Type B pancreatic cell (in vitro differentiated cells): ENCODE results near the gene DUOX1. TPM values are rescaled to one million over a fixed set of nuclear protein-coding genes. Genes with fewer than 3 reads are reported as not detected.

ENCODE experiments used
- DNase-seq: peaks from one replicate; pipeline ENCODE4 v3.0.0; 2021; ENCODE audit warnings: mixed read lengths; ENCODE audit not compliant: unreplicated experiment; ENCODE audit errors: extremely low spot score
- H3K27ac Mint-ChIP-seq: 2 replicates; pipeline ENCODE4 v1.8.0; 2021; ENCODE audit warnings: mild to moderate bottlenecking, mixed read lengths
- H3K27me3 Mint-ChIP-seq: 2 replicates; pipeline ENCODE4 v1.8.0; 2021; ENCODE audit warnings: mixed read lengths
- H3K36me3 Mint-ChIP-seq: 2 replicates; pipeline ENCODE4 v1.8.0; 2021; ENCODE audit warnings: mixed read lengths
- H3K4me1 Mint-ChIP-seq: one replicate; pipeline ENCODE4 v1.8.0; 2021; ENCODE audit warnings: mixed read lengths; ENCODE audit not compliant: unreplicated experiment
- H3K4me3 Mint-ChIP-seq: 2 replicates; pipeline ENCODE4 v1.8.0; 2021; ENCODE audit warnings: mild to moderate bottlenecking, mixed read lengths
- H3K9me3 Mint-ChIP-seq: 2 replicates; pipeline ENCODE4 v1.8.0; 2021; ENCODE audit warnings: mixed read lengths
- CTCF ChIP-seq: fragments of 200-600 bp; sonication (generic); conservative IDR thresholded peaks from 2 replicates; pipeline ENCODE4 v1.5.0; 2021; ENCODE audit warnings: antibody characterized with exemption, mild to moderate bottlenecking
- total RNA-seq: library from RNA; stranded (reverse); gene quantifications from 2 replicates; pipeline ENCODE4 v1.2.1, GENCODE V29; 2021; ENCODE audit warnings: low replicate concordance

The DUOX1 gene
- total RNA-seq, 1 donor from 2014 or later: 5.5 TPM

- no peak overlapping the region for H3K27ac Mint-ChIP-seq
- peaks cover 55% of the 10 kb centered on the region for H3K27me3 Mint-ChIP-seq
- H3K36me3 Mint-ChIP-seq: peaks cover 3% of the 10 kb centered on the region
- H3K4me3 Mint-ChIP-seq: no peak overlapping the region
- peaks cover 6% of the 10 kb centered on the region for H3K9me3 Mint-ChIP-seq
- H3K4me1 Mint-ChIP-seq: peaks cover 11% of the 10 kb centered on the region
- TF ChIP-seq CTCF: no peak
- no peak for DNase-seq
Measured at GRCh38 chr15:45121020-45121419, 8.8 kb upstream of the DUOX1 start.

- Mint-ChIP-seq H3K4me3 (no peak overlapping the region), H3K27ac (no peak overlapping the region), H3K9me3 (peaks cover 6% of the 10 kb centered on the region), H3K36me3 (peaks cover 3% of the 10 kb centered on the region), H3K27me3 (peaks cover 57% of the 10 kb centered on the region), H3K4me1 (peaks cover 11% of the 10 kb centered on the region)
- no peak for DNase-seq
- TF ChIP-seq CTCF: no peak
Measured at GRCh38 chr15:45121706-45122417, 7.9 kb upstream of the DUOX1 start.

- Mint-ChIP-seq H3K4me1 (peaks cover 11% of the 10 kb centered on the region), H3K27me3 (peaks cover 54% of the 10 kb centered on the region), H3K9me3 (peaks cover 6% of the 10 kb centered on the region)
Measured at GRCh38 chr15:45122719-45123118, 7.1 kb upstream of the DUOX1 start.

GRCh38 chr15:45123397-45123796, 6.4 kb upstream of the DUOX1 start:
- no peaks in the 10 kb centered on the region for H3K9me3 Mint-ChIP-seq
- no peak for DNase-seq
- no peaks in the 10 kb centered on the region for H3K36me3 Mint-ChIP-seq
- TF ChIP-seq CTCF: no peak
- H3K27ac Mint-ChIP-seq: no peak overlapping the region
- peaks cover 54% of the 10 kb centered on the region for H3K27me3 Mint-ChIP-seq
- H3K4me1 Mint-ChIP-seq: peaks cover 7% of the 10 kb centered on the region
- no peak overlapping the region for H3K4me3 Mint-ChIP-seq

More at GRCh38 chr15:45122719-45123118, 7.1 kb upstream of the DUOX1 start:
- Mint-ChIP-seq H3K27ac (no peak overlapping the region), H3K4me3 (no peak overlapping the region), H3K36me3 (peaks cover 3% of the 10 kb centered on the region)
- TF ChIP-seq CTCF: no peak
- no peak for DNase-seq

GRCh38 chr15:45126535-45127158, 3.1 kb upstream of the DUOX1 start:
- Mint-ChIP-seq H3K27ac (no peak overlapping the region), H3K9me3 (no peaks in the 10 kb centered on the region), H3K4me3 (no peak overlapping the region), H3K36me3 (no peaks in the 10 kb centered on the region), H3K4me1 (peaks cover 10% of the 10 kb centered on the region), H3K27me3 (peaks cover 75% of the 10 kb centered on the region)
- no peak for DNase-seq
- peak; percentile 67 for TF ChIP-seq CTCF
